ENCODE data around the gene BARX1.
"Not testable (repeated sequence)": the region's sequence is repeated elsewhere in the genome, so short reads cannot be mapped to it uniquely, and the experiment has no call there.

The BARX1 gene, protein sequence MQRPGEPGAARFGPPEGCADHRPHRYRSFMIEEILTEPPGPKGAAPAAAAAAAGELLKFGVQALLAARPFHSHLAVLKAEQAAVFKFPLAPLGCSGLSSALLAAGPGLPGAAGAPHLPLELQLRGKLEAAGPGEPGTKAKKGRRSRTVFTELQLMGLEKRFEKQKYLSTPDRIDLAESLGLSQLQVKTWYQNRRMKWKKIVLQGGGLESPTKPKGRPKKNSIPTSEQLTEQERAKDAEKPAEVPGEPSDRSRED

DNA sequence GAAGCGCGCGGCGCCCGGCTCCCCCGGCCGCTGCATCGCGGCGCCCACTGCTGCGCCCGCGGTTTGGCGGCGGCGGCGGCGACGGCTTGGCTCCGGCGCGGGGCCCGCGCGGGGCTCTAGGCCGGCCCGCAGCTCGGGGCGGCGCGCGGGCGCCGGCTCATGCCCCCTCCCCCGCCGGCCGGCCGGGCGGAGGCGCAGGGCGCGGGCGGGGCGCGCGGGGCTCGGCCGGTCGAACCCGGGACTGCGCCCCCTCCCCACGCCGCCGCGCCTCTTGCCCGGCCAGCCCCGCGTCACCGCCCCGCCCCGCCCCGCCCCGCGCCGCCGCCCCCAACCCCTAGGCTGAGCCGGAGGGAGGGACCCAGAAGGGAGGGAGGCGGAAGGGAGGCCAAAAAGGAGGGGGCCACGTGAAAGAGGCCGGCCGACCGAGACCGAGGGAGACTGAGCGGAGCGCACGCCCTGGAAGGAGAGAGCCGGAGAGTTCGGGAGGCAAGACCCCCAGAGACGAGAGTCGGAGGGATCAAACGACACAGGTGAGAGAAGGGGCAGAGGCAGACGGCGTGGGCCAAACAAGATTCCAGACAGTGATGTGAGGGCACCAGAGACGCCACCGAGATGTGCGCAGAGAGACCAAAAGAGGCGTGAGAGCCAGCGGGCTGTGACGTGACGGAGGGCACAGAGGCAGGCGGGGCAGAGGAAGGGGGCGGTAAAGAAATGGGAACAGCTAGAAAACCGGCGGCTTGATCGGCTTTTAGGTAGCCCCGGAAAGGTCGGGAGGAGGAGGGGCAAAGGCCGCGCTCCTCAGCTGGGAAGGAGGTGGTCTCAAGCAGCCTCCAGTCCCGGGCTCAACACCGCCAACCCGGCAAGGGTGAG, at the start of gene BARX1:
Gene BARX1, minus strand, starts transcription at position 245 of the 870 bp plus-strand sequence. Its CDS starts 209 bp downstream, at position 36.
- no peak for DNase-seq

DNA sequence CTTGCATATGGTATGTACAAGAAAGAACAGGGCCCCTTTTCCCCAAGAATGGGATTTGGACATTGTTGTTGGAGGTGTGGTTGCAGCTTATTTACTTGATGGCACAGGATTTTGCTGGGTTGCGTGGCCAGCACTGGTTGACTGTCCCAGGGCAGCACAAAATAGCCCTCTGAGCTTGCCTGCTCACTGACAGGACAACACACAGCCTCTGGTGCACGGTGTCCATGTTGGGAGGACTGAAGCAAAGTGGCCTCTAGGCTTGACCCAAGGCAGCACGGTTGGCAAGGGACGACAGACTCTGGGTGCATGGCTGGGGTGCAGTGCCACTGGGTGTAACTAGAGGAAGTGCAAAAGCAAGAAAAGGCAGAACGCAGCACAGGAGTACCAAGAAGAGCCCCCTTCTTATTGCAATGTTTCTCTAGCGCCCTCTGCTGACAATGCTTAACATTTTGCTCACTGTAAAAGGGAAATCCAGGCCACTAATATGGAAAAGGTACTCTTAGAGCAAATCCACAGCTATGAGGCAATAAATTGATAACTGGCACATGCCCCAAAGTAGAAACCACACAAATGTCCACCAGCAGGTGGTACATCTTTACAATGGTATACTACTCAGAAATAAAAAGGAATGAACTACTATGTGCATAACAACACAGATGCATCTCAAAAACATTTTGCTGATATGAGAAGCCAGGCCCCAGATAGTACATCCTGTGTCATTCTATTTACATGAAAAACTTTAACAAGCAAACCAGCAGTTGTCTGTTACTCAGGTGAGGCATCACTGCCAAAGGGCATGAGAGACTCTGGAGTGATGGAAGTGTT, 47.4 kb upstream of the BARX1 start:
- peak; percentile 31 for DNase-seq

DNA sequence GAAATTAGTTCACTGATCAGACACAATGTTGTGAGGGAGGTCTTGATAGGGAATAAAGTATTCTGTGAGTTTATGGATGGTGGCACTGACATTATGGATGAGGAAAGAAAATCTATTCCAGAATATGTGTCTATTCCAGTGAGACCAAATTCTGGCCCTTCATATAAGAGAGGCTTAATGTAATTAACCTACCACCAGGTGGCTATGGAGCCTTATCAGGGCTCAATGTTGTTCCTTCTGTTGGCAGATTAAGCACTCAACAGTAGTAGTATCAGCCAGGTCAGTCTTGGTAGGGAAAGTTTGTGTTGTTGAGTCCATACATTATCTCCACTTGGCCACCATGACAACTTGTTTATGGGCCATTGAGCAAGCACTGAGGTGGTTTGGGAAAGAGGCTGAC, 41.7 kb upstream of the BARX1 start:
- no peak for DNase-seq

DNA sequence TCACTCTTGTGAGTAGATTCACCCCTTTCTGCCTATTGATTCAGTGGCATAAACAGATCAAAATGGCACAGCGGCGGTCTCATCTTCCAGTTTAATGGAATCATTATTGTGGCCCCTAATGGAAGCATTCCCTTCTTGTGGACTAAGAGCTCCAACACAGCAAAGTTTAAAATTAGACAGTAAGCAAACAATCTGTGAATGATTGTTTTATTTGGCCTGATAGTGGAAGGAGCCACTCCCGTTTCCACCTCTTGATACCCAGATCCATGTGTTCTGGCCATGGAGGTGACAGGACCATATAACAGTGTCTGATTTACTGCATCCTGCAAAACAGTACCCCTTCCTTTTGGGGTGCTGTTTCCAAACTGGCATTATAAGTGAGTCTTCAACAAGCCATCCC, 41.2 kb upstream of the BARX1 start:
- DNase-seq: no peak

DNA sequence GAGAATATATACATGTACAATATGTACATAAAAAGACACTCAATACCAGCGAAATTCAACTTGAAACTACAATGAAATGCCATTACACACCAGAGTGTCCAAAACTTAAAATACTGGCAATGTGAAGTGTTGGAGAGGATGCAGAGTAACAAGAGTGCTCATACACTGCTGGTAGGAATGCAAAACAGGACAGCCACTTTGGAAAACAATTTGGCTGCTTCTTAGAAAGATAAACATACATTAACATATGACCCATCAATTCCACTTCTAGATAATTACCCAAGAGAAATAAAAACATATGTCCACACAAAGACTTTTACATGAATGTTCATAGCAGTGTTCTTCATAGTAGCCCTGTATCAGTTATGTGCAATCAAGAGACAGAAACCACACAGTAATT, 39.4 kb upstream of the BARX1 start:
- no peak for DNase-seq

DNA sequence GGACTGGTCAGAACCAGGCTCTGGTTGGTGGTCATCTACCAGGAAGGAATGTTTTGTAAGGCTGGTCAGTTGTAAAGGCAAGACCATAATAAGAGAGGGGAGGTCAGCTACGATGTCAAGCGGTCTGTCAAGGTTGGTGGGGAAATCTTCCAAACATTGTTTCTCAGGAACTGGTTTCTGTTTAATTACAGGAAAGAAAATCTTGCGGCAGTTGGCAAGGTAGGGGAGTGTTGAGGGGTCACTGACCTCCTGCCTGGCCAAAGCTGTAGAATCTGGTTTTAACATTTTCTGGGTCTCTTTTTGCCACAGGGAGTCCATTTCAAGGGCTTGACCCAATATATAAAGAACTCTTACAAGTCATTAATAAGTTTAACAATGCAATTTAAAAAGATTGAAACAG, 39.0 kb upstream of the BARX1 start:
- no peak for DNase-seq

DNA sequence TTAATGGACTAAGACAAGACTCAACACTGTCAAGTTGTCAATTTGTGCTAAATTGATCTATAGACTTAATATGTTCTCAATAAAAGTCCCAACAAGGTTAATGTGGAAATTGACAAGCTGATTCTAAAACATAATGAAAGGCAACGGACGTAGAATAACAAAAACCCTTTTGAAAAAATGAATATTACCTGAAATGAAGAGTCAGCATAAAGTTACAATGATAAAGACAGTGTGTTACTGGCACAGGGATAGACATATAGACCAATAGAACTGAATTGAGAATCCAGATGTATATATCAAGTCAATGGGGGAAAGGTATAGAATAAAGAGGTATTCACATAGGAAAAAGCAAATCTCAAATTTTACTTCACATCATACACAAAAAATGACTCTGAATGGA, 37.7 kb upstream of the BARX1 start:
- no peak for DNase-seq

DNA sequence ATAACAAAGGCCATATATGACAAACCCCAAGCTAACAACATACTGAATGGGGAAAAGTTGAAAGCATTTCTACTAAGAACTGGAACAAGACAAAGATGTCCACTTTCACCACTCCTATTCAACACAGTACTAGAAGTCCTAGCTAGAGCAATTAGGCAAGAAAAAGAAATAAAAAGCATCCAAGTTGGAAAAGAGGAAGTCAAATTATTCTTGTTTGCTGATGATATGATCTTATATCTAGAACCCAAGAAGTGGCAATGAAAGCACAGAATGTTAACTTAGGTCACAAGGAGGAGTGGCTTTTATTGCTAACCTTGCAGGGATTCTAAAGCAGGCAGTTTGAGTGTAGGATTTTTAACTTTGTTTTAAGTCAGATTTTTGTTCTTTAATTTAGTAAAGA, 35.3 kb upstream of the BARX1 start:
- DNase-seq: no peak

DNA sequence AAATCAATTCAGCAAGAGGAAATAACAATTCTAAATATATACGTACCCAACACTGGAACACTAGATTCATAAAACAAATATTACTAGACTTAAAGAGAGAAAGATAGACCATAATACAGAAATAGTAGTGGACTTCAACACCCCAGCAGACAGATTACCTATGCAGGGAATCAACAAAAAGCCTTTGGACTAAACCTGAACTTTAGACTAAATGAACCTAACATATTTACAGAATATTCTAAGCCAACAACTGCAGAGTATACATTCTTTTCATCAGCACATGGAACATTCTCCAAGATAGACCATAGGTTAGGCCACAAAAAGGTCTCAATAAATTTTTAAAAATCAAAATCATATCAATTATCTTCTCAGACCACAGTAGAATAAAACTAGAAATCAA, 32.9 kb upstream of the BARX1 start:
- no peak for DNase-seq

DNA sequence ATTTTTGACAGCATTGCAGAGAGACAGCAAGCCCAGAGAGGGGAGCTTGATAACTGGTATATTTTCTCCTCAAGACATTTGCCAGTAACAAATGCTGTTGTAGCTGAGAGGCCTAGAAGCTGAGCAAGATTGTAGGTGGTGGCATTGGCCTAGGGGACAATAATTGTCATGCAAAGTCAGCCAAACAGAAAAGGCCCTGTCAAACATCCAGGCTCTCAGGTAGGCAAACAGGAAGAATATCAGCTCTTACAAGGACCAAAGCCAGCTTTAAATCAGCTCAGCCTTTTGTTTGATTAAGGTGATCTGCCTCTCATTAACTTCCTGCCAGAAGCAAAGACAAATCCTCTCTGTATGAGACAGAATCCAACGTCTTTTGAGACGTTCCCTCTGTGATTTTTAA, 29.7 kb upstream of the BARX1 start:
- no peak for DNase-seq

DNA sequence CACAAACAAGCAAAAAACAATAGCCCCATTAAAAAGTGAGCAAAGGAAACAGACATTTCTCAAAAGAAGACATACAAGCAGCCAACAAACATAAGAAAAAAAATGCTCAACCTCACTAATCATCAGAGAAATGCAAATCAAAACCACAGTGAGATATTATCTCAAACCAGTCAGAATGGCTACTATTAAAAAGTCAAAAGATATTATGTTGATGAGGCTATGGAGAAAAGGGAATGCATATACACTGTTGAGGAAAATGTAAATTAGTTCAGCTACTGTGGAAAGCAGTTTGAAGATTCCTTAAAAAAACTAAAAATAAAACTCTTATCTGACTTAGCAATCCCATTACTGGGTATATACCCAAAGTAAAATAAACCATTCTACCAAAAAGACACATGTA, 28.7 kb upstream of the BARX1 start:
- DNase-seq: no peak

DNA sequence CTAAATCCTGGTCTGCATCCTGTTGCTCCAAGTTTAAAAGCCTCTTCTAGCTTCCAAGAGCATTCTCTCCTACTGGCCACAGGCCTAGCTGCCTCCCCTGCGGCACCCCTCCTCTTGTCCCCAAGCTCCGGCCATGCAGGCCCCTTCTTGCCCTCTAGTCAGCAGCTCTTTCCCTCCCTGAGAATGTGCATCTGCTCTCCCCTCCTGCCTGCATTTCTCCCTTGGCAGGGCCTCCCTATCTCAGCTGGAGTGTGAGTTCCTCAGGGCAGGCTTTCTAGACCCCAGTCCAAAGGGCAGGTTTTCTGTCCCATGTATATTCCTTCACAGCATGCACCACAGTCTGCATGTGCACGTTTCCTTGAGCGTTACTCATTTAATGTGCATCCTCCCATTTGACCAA, 24.6 kb upstream of the BARX1 start:
- DNase-seq: no peak

DNA sequence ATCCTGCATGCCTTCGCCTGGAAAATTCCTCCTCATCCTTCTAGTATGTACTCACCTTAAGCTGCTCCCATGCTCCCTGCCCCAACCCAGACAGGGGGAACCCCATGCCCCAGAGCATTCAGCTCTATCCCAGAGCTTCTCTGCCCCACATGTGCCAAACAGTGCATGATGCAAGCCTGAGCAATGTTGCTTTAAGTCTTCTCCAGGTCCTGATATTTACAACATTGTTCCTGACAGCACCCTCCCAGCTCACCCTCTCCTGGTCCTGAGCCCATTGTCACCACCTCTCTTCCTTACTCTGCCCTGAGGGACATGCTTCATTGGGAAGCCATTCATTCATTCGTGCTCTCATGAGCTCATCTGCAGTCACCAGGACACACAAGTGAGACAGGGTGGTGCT, 23.4 kb upstream of the BARX1 start:
- no peak for DNase-seq

DNA sequence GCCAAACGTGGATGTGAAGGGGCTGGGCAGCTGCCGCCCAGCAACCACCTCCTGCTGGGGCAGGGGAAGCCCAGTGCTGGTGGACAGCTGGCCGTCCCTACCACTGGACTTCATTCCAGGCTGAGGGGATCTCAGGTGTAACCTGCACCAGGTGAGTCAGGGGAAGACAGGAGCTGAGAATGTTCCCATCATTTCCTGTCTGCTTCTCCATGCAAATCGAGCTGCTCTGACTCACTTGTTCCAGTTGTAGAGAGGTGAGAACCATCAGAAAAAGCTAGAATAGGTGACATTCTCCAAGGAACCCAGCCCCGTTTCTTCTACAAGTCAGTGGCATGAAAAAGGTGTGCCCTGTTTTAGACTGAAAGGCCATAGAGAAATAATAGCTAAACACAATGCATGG, 21.8 kb upstream of the BARX1 start:
- DNase-seq: no peak

DNA sequence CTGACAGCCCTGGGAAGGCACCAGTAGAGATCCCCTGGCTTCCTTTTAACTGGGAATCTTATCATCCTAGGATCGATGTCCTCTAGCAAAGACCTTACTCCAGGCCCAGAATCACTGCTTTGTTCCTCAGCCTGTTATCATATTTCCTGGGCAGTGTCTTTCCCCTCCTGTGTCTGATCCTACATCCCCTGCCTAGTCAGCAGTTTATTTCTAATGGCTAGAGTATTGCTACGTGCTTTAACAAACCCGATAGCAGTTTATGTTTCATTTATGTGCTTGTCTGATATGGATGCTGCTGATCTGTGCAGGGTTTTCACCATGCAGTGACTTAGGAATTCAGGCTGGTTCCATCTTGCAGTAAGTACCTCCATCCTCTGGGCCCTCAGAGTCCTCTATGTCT, 20.9 kb upstream of the BARX1 start:
- no peak for DNase-seq

DNA sequence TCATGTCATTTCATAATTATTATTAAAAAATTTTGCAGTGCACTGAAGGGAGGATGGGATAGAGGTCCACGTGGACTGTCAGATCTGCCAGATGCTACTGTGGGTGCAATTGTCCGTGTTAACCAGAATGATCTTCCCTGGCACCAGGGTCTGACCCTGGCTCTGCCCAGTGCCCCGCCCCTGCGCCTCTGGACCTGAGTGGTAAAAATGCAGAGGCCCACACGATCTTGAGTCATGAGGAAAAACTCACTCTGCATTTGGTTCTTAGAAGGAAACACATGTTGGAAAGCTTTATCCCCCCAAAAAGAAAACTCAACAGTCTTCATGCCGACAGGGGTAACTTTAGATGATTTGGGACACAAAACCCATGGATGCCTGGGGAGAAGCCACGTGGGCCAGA, 20.1 kb upstream of the BARX1 start:
- DNase-seq: no peak

DNA sequence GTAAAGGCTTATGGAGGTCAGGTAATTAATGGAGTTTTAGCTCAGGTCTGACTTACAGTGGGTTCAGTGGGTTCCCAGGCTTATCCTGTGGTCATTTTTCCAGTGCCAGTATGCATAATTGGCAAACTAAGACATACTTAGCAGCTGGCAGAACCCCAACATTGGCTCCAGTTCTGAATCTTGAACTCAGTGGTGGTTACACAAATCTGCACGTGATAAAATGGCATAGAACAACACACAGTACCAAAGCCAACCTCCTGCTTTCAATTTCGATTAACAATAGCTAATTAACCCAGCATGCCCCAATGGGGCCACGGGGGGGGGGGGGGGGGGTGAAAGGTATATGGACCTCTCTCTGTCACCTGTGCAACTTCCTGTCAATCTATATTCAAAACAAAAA, 19.0 kb upstream of the BARX1 start:
- no peak for DNase-seq

DNA sequence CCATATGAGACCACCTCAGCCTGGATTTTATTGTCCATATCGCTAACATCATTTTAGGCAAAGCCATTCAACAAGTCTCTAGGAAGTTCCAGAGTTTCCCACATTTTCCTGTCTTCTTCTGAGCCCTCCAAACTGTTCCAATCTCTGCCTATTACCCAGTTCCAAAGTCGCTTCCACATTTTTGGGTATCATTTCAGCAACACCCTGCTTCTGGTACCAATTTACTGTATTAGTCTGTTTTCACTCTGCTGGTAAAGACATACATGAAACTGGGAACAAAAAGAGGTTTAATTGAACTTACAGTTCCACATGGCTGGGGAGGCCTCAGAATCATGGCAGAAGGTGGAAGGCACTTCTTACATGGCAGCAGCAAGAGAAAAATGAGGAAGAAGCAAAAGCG, 17.5 kb upstream of the BARX1 start:
- DNase-seq: not testable (repeated sequence)

DNA sequence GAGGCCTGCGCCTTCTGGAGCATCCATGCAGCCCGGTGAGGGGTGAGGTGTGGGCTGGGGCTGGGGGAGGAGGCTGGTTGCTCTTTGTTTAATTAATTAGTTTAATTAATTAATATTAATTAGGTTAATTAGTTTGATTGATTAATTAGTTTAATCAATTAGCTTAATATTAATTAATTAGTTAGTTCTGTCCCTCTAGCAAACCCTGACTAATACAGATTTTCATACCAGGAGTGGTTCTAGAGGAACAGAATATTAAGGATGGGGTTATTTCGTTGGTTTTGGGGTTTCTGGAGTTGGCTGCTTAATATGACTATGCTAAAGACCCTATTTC, 14.1 kb upstream of the BARX1 start:
- no peak for DNase-seq

DNA sequence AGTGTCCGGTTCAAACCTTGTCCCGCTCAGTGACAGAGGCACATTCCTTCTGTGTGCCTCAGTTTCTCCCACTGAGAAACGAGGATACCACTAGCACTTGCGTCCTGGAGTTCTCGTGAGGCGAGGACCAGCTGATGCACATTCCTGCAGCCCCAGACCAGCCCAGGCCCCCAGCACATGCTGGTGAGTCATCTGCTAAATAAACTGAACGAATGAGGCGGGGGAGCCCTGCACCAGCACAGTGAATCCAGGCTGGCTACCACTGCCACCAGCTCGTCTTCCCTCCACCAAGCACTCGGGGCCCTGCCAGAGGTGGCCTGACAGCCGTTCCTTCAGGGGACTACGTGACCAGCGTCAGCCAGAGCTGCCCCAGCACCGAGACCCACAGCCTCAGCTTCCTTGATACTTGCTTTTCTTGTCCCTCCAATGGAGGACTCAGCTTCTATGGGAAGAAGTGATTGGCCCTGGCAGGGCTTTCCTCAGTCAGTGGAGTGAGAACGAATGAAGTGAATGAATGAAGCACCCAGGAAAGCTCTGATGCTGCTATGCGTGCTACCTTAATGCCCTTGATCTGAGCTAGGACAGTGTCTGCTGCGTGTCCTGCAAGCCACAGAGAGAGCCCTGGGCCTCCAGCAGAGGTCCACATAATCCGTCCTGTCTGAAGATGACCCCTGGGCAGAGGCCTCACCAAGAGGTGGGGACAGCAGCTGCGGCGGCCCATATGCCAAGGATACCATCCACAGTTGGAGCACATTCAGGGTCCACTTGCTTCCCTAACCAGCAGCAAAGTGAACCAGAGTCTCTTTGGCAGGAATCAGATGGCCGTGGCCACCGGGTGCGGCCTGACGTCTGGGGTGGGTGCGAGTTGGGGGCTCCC, 13.5 kb upstream of the BARX1 start:
- DNase-seq: no peak

DNA sequence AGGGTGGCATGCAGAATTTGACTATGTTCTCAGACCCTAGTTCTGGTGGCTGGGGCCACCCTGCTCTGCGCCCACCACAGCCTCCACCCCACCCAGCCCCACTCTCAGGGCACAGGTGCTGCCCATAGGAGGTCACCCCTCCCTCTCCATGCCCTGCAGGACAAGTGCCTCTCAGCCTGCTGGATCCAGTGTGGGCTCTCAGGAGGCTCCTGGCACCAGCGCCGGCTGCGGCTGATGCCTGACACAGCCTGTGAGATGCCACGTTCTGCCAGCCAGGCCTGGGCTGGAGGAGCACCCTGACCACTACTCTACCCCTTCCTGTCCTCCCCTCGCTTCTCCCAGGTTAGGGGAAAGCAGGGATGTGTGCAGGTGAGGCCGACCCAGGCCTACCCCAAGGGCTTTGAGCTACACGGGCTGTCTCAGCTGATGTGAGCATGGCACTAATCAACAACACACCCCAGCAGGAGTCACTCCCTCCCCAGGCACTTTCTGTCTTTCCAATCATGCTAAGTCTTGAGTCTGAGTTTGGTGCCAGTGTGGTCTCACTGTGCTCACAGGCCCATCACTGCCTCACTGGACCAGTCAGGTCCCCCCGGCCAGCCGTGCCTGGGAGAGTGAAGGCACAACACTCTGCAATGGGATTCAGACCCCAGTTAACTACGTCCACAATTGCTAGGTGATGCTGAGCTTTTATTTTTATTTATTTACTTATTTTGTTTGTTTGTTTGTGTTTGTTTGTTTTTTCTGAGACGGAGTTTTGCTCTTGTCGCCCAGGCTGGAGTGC, 12.1 kb upstream of the BARX1 start:
- no peak for DNase-seq

Data from activated CD4-positive, alpha-beta T cell treated with anti-CD3 and anti-CD28 coated beads, Interleukin-2, amount 50 U/mL, for 16 hours (primary cell).